Measurements from ENCODE around the gene IL16.

- TF ChIP-seq, protein P1, sequence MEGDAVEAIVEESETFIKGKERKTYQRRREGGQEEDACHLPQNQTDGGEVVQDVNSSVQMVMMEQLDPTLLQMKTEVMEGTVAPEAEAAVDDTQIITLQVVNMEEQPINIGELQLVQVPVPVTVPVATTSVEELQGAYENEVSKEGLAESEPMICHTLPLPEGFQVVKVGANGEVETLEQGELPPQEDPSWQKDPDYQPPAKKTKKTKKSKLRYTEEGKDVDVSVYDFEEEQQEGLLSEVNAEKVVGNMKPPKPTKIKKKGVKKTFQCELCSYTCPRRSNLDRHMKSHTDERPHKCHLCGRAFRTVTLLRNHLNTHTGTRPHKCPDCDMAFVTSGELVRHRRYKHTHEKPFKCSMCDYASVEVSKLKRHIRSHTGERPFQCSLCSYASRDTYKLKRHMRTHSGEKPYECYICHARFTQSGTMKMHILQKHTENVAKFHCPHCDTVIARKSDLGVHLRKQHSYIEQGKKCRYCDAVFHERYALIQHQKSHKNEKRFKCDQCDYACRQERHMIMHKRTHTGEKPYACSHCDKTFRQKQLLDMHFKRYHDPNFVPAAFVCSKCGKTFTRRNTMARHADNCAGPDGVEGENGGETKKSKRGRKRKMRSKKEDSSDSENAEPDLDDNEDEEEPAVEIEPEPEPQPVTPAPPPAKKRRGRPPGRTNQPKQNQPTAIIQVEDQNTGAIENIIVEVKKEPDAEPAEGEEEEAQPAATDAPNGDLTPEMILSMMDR (IDR thresholded peaks at IDR 0.05; ENCODE audit: low read depth, low read length, missing input control), result no peak
- no peak for TF ChIP-seq TAF1 (conservative IDR thresholded peaks at IDR 0.05)
- TF ChIP-seq EGR1 (IDR thresholded peaks at IDR 0.05; ENCODE audit: low read depth in 2 of 2), result no peak
- TF ChIP-seq FOXA1 (IDR thresholded peaks at IDR 0.05), result no peak
- TF ChIP-seq RXRA (IDR thresholded peaks at IDR 0.05), result no peak
- no peak for TF ChIP-seq HNF4A (conservative IDR thresholded peaks at IDR 0.05)
- TF ChIP-seq GABPA (IDR thresholded peaks at IDR 0.05 in 1 of 2, conservative IDR thresholded peaks at IDR 0.05 in 1 of 2), result no peak
- no peak for TF ChIP-seq REST (IDR thresholded peaks at IDR 0.05)
- TF ChIP-seq ATF3 (IDR thresholded peaks at IDR 0.05), result no peak
- no peak for TF ChIP-seq MAX (IDR thresholded peaks at IDR 0.05)
- no peak for TF ChIP-seq ZBTB33 (IDR thresholded peaks at IDR 0.05)
- no peak for TF ChIP-seq JUND (IDR thresholded peaks at IDR 0.05)
- no peak for TF ChIP-seq RAD21 (IDR thresholded peaks at IDR 0.05)
- TF ChIP-seq YY1 (IDR thresholded peaks at IDR 0.05), result no peak
Measured at GRCh38 chr15:81315452-81316175, 118.9 kb downstream of the IL16 start.

Data from liver (tissue), 3 donors.